GM19372 (cell line): Measurements from ENCODE around the gene BRF1.

Source experiments
- ATAC-seq: cut with Tn5 transposase; IDR thresholded peaks from one replicate; pipeline ENCODE4 v1.9.1; 2021; ENCODE audit warnings: mild to moderate bottlenecking, low read depth, moderate library complexity; ENCODE audit not compliant: unreplicated experiment

The BRF1 gene

GRCh38 chr14:105180592-105181548 is 119.9 kb downstream of the BRF1 start, which contains the start of gene NUDT14:
Gene NUDT14, minus strand, starts transcription at chr14:105181312. Its CDS starts 103 bp downstream, at chr14:105181209.
- ATAC-seq = peak; percentile 57

- ATAC-seq = no peak
Observed at GRCh38 chr14:105179191-105179590, 121.6 kb downstream of the BRF1 start.

GRCh38 chr14:105178868-105179140 is 122.0 kb downstream of the BRF1 start:
- ATAC-seq = no peak

GRCh38 chr14:105178069-105178867 is 122.5 kb downstream of the BRF1 start:
- no peak for ATAC-seq

GRCh38 chr14:105177082-105177481 is 123.7 kb downstream of the BRF1 start:
- ATAC-seq = no peak

- ATAC-seq = no peak
Observed at GRCh38 chr14:105176513-105176912, 124.3 kb downstream of the BRF1 start.

GRCh38 chr14:105173901-105174894 is 126.6 kb downstream of the BRF1 start:
- no peak for ATAC-seq

GRCh38 chr14:105173145-105173544 is 127.7 kb downstream of the BRF1 start:
- no peak for ATAC-seq

- ATAC-seq = no peak
Observed at GRCh38 chr14:105172476-105172875, 128.3 kb downstream of the BRF1 start.

- ATAC-seq = no peak
Observed at GRCh38 chr14:105171004-105171673, 129.7 kb downstream of the BRF1 start.

GRCh38 chr14:105169776-105170655 is 130.8 kb downstream of the BRF1 start:
- no peak for ATAC-seq

- ATAC-seq = no peak
Observed at GRCh38 chr14:105168979-105169507, 131.8 kb downstream of the BRF1 start.

- ATAC-seq = no peak
Observed at GRCh38 chr14:105168496-105168978, 132.3 kb downstream of the BRF1 start, which contains the start of gene JAG2. Gene JAG2, minus strand, starts transcription at chr14:105168776. Its CDS starts 356 bp downstream, at chr14:105168420.

- no peak for ATAC-seq
Observed at GRCh38 chr14:105168093-105168420, 132.7 kb downstream of the BRF1 start.

- no peak for ATAC-seq
Observed at GRCh38 chr14:105167303-105168092, 133.3 kb downstream of the BRF1 start.

- no peak for ATAC-seq
Observed at GRCh38 chr14:105166571-105167302, 134.1 kb downstream of the BRF1 start.
